T1000 (cell line): ENCODE results near the gene SUSD3.

Experiments used
- DNase-seq: peaks from one replicate; lab custom pipeline; 2025; ENCODE audit warnings: mixed read lengths; lab: John Stamatoyannopoulos, UW

The SUSD3 gene

GRCh38 chr9:93052791-93053540, 5.5 kb upstream of the SUSD3 start:
- DNase-seq, result no peak

GRCh38 chr9:93053781-93054331, 4.6 kb upstream of the SUSD3 start:
- DNase-seq, result no peak

- DNase-seq, result no peak
Observed at GRCh38 chr9:93054758-93055704, 3.5 kb upstream of the SUSD3 start.

GRCh38 chr9:93057042-93057702, 1.3 kb upstream of the SUSD3 start:
- DNase-seq, result no peak

- no peak for DNase-seq
Observed at GRCh38 chr9:93057703-93058354, 672 bp upstream of the SUSD3 start.

- no peak for DNase-seq
Observed at GRCh38 chr9:93059011-93059714, 662 bp downstream of the SUSD3 start.

GRCh38 chr9:93059715-93060578, 1.4 kb downstream of the SUSD3 start:
- no peak for DNase-seq

- no peak for DNase-seq
Observed at GRCh38 chr9:93060746-93061259, 2.3 kb downstream of the SUSD3 start.

- no peak for DNase-seq
Observed at GRCh38 chr9:93061260-93061751, 2.8 kb downstream of the SUSD3 start.

GRCh38 chr9:93061791-93062763, 3.6 kb downstream of the SUSD3 start:
- no peak for DNase-seq

- no peak for DNase-seq
Observed at GRCh38 chr9:93064392-93065134, 6.1 kb downstream of the SUSD3 start.

GRCh38 chr9:93065135-93065720, 6.7 kb downstream of the SUSD3 start:
- DNase-seq, result no peak

GRCh38 chr9:93066978-93067603, 8.6 kb downstream of the SUSD3 start:
- DNase-seq, result no peak

GRCh38 chr9:93068956-93069355, 10.5 kb downstream of the SUSD3 start:
- no peak for DNase-seq

- DNase-seq, result no peak
Observed at GRCh38 chr9:93071464-93071863, 13.0 kb downstream of the SUSD3 start.

- DNase-seq, result no peak
Observed at GRCh38 chr9:93072383-93072795, 13.9 kb downstream of the SUSD3 start.
